IMR-90 (cell line): ENCODE results near the gene DHDDS. TPM values are rescaled to one million over a fixed set of nuclear protein-coding genes. Genes with fewer than 3 reads are reported as not detected.
"Not testable (repeated sequence)": the region's sequence is repeated elsewhere in the genome, so short reads cannot be mapped to it uniquely, and the experiment has no call there.

Experiments used
- ATAC-seq: fragments of 200-7000 bp; cut with Tn5 transposase; 2 replicates; pipeline ENCODE4 v1.9.1; 2020; ENCODE audit warnings: low read depth, mild to moderate bottlenecking, moderate library complexity
- BruUV-seq: library from RNA; stranded (reverse); fragments of 400-500 nt; replicated peaks from 2 replicates; lab custom pipeline; 2021; lab: Mats Ljungman, UMichigan
- CTCF ChIA-PET: fragments of 300-600 bp; formaldehyde crosslinking; extraction: SDS; loops from one replicate; lab custom pipeline; 2021; ENCODE audit warnings: antibody characterized with exemption; lab: Yijun Ruan, JAX
- POLR2A ChIA-PET: fragments of 300-600 bp; sonication (Branson Sonifier 250); formaldehyde crosslinking; loops from one replicate; lab custom pipeline; 2022; ENCODE audit warnings: antibody characterized with exemption; ENCODE audit not compliant: unreplicated experiment; lab: Charles Lee
- DNase-seq: peaks from one replicate; pipeline ENCODE4 v3.0.0; 2013
- H2AFZ ChIP-seq: replicated peaks from 2 replicates; pipeline ENCODE3; 2013; ENCODE audit warnings: low read length, mild to moderate bottlenecking; ENCODE audit not compliant: poor library complexity
- H2AK5ac ChIP-seq: 2 replicates; pipeline ENCODE4 v1.6.1; 2013; ENCODE audit warnings: low read depth, low read length, inconsistent platforms
- H2AK9ac ChIP-seq: replicated peaks from 2 replicates; pipeline ENCODE3; 2013; ENCODE audit warnings: mild to moderate bottlenecking, low read depth, low read length, moderate library complexity; ENCODE audit not compliant: poor library complexity
- H2BK120ac ChIP-seq: 2 replicates; pipeline ENCODE4 v1.6.1; 2013; ENCODE audit warnings: low read depth, low read length, inconsistent platforms
- H2BK15ac ChIP-seq: 3 replicates; pipeline ENCODE4 v1.6.1; 2013; ENCODE audit warnings: low read depth, low read length, inconsistent platforms
- H2BK20ac ChIP-seq: 2 replicates; pipeline ENCODE4 v1.6.1; 2013; ENCODE audit warnings: low read depth, mild to moderate bottlenecking, inconsistent platforms, low read length, moderate library complexity
- H2BK5ac ChIP-seq: 2 replicates; pipeline ENCODE4 v1.6.1; 2013; ENCODE audit warnings: mild to moderate bottlenecking, low read depth, low read length, inconsistent platforms; ENCODE audit not compliant: poor library complexity, severe bottlenecking
- H3K14ac ChIP-seq: replicated peaks from 2 replicates; pipeline ENCODE4 v1.6.1; 2013; ENCODE audit warnings: low read depth, low read length, inconsistent platforms
- H3K18ac ChIP-seq: 2 replicates; pipeline ENCODE4 v1.6.1; 2013; ENCODE audit warnings: low read depth, low read length, control low read depth
- H3K23ac ChIP-seq: 2 replicates; pipeline ENCODE4 v1.6.1; 2013; ENCODE audit warnings: low read depth, low read length, inconsistent platforms
- H3K27ac ChIP-seq: 2 replicates; pipeline ENCODE4 v1.5.1; 2013; ENCODE audit warnings: mild to moderate bottlenecking, control low read depth, low read length; ENCODE audit not compliant: insufficient read depth
- H3K27me3 ChIP-seq: 2 replicates; pipeline ENCODE4 v1.6.1; 2013; ENCODE audit warnings: low read length; ENCODE audit not compliant: control insufficient read depth, insufficient read depth
- H3K36me3 ChIP-seq: 2 replicates; pipeline ENCODE4 v1.6.1; 2013; ENCODE audit warnings: low read length, mixed read lengths; ENCODE audit not compliant: control insufficient read depth, insufficient read depth
- H3K4ac ChIP-seq: 2 replicates; pipeline ENCODE4 v1.6.1; 2013; ENCODE audit warnings: low read depth, low read length, inconsistent platforms
- H3K4me1 ChIP-seq: 2 replicates; pipeline ENCODE4 v1.6.1; 2013; ENCODE audit warnings: low read length, mixed read lengths; ENCODE audit not compliant: control insufficient read depth, insufficient read depth
- H3K4me2 ChIP-seq: 2 replicates; pipeline ENCODE4 v1.6.1; 2013; ENCODE audit warnings: low read depth, mild to moderate bottlenecking, control low read depth, low read length, moderate library complexity
- H3K4me3 ChIP-seq: 2 replicates; pipeline ENCODE4 v1.5.1; 2013; ENCODE audit warnings: low read depth, mild to moderate bottlenecking, control low read depth, low read length, moderate library complexity; ENCODE audit not compliant: insufficient read depth
- H3K56ac ChIP-seq: 2 replicates; pipeline ENCODE4 v1.6.1; 2013; ENCODE audit warnings: low read length, inconsistent platforms; ENCODE audit not compliant: insufficient read depth; ENCODE audit errors: extremely low read depth
- H3K79me1 ChIP-seq, 2 experiments: 2 replicates each; pipeline ENCODE4 v1.6.1; 2013; ENCODE audit warnings: low read length in 2 of 2, inconsistent platforms in 1 of 2, low read depth in 1 of 2
- H3K9ac ChIP-seq: 2 replicates; pipeline ENCODE4 v1.6.1; 2013; ENCODE audit warnings: low read depth, low read length, control low read depth
- H3K9me1 ChIP-seq: 2 replicates; pipeline ENCODE4 v1.6.1; 2013; ENCODE audit warnings: low read length, inconsistent platforms; ENCODE audit not compliant: insufficient read depth
- H3K9me3 ChIP-seq: 2 replicates; pipeline ENCODE4 v1.6.1; 2013; ENCODE audit warnings: low read length; ENCODE audit not compliant: control insufficient read depth, insufficient read depth
- H4K20me1 ChIP-seq: 2 replicates; pipeline ENCODE4 v1.6.1; 2013; ENCODE audit warnings: low read length, inconsistent platforms; ENCODE audit not compliant: insufficient read depth
- H4K5ac ChIP-seq: 2 replicates; pipeline ENCODE4 v1.6.1; 2013; ENCODE audit warnings: mild to moderate bottlenecking, low read depth, low read length, control low read depth
- H4K8ac ChIP-seq, 2 experiments: 2 replicates each; pipeline ENCODE4 v1.6.1; 2013; ENCODE audit warnings: low read depth in 2 of 2, low read length in 2 of 2, control low read depth in 1 of 2, inconsistent platforms in 1 of 2
- H4K91ac ChIP-seq: 2 replicates; pipeline ENCODE4 v1.6.1; 2013; ENCODE audit warnings: low read depth, low read length, inconsistent platforms; ENCODE audit not compliant: insufficient read depth
- BHLHE40 ChIP-seq: fragments of 150-350 bp; IDR thresholded peaks from 2 replicates; pipeline ENCODE4 v1.6.1; 2016; ENCODE audit warnings: mild to moderate bottlenecking, low read depth, low read length
- CEBPB ChIP-seq: IDR thresholded peaks from 2 replicates; pipeline ENCODE4 v1.6.1; 2012; ENCODE audit warnings: low read depth, low read length, improper control_type of control experiment
- CHD1 ChIP-seq: IDR thresholded peaks from 2 replicates; pipeline ENCODE4 v1.6.1; 2012; ENCODE audit warnings: low read depth, low read length, improper control_type of control experiment
- MAFK ChIP-seq: IDR thresholded peaks from 2 replicates; pipeline ENCODE4 v1.6.1; 2012; ENCODE audit warnings: low read depth, low read length, improper control_type of control experiment
- MAZ ChIP-seq: IDR thresholded peaks from 2 replicates; pipeline ENCODE4 v1.6.1; 2012; ENCODE audit warnings: low read depth, mild to moderate bottlenecking, low read length, improper control_type of control experiment, moderate library complexity, borderline replicate concordance
- MXI1 ChIP-seq: IDR thresholded peaks from 2 replicates; pipeline ENCODE4 v1.6.1; 2012; ENCODE audit warnings: low read depth, mild to moderate bottlenecking, low read length, moderate library complexity, borderline replicate concordance
- NFE2L2 ChIP-seq: fragments of 150-350 bp; IDR thresholded peaks from 2 replicates; pipeline ENCODE4 v1.6.1; 2016; ENCODE audit warnings: low read depth, mild to moderate bottlenecking, low read length
- RAD21 ChIP-seq: IDR thresholded peaks from 2 replicates; pipeline ENCODE4 v1.6.1; 2012; ENCODE audit warnings: low read length, improper control_type of control experiment
- RCOR1 ChIP-seq: IDR thresholded peaks from 2 replicates; pipeline ENCODE4 v1.6.1; 2012; ENCODE audit warnings: mild to moderate bottlenecking, low read length, improper control_type of control experiment; ENCODE audit not compliant: insufficient replicate concordance
- USF2 ChIP-seq: fragments of 150-350 bp; IDR thresholded peaks from 2 replicates; pipeline ENCODE4 v1.6.1; 2017; ENCODE audit warnings: mild to moderate bottlenecking, antibody characterized with exemption, low read length, low read depth
- WGBS, 2 experiments: methylation state at CpG; one replicate each; pipeline versions ENCODE4 v1.1.5 to v1.1.7; 2013; ENCODE audit warnings: missing lambda C conversion rate in 2 of 2; ENCODE audit not compliant: insufficient read length in 1 of 2; ENCODE audit errors: extremely low coverage in 2 of 2; 5-methylcytosine and 5-hydroxymethylcytosine counted together
- dilution Hi-C: fragments of 300-500 bp; cut with HindIII; formaldehyde crosslinking; loops from one replicate; pipeline ENCODE4 v1.14.3; 2018; ENCODE audit warnings: low sequenced_read_pairs; ENCODE audit not compliant: unreplicated experiment
- in situ Hi-C: fragments of 300-500 bp; cut with MboI; formaldehyde crosslinking; loops from 3 replicates; pipeline ENCODE4 v1.14.3; 2019; ENCODE audit warnings: low sequenced_read_pairs, inconsistent platforms, mixed read lengths
- intact Hi-C: fragments of 100-400 bp; cut with micrococcal nuclease; formaldehyde crosslinking; loops from 2 replicates; pipeline ENCODE4 v1.10.0; 2022
- polyA plus RNA-seq, 3 experiments: library from polyadenylated mRNA; depleted of rRNA; stranded (reverse); fragments of >200 nt; gene quantifications; 2 replicates each; pipeline ENCODE4 v1.2.3, GENCODE V29; 2012; ENCODE audit warnings: low replicate concordance in 1 of 3
- total RNA-seq: library from RNA; depleted of rRNA; stranded (reverse); fragments of >200 nt; gene quantifications from 2 replicates; pipeline ENCODE4 v1.2.3, GENCODE V29; 2012

Gene DHDDS
- total and polyA plus RNA-seq, 2 of the 4 experiments (the other 2 are of a cell fraction), result 49.3 to 67.7 TPM

- no peak overlapping the region for H4K5ac ChIP-seq
- H3K14ac ChIP-seq, result no peak overlapping the region
- H3K18ac ChIP-seq, result no peak overlapping the region
- no peak overlapping the region for H2BK15ac ChIP-seq
- H3K9me3 ChIP-seq, result no peaks in the 10 kb centered on the region
- H3K9me1 ChIP-seq, result no peaks in the 10 kb centered on the region
- H2AK5ac ChIP-seq, result no peak overlapping the region
- no peak overlapping the region for H3K4ac ChIP-seq
- no TSS peak for BruUV-seq
- CTCF ChIA-PET, result no interaction called here
- POLR2A ChIA-PET, result no interaction called here
- DNase-seq (no peak), ATAC-seq (no peak)
- dilution Hi-C loops, result no loop called here
- H2AFZ ChIP-seq, result no peak overlapping the region
- H3K4me1 ChIP-seq, result peaks cover 2% of the 10 kb centered on the region
- H4K8ac ChIP-seq, result no peak overlapping the region
- intact Hi-C loops, result no loop called here
- no peak overlapping the region for H3K4me3 ChIP-seq
- no peak overlapping the region for H2BK120ac ChIP-seq
- TF ChIP-seq RAD21 (no peak), MAZ (no peak), BHLHE40 (no peak), CEBPB (no peak), USF2 (no peak), CHD1 (no peak), NFE2L2 (no peak), MXI1 (no peak), RCOR1 (no peak), MAFK (no peak)
- H3K79me1 ChIP-seq, result no peaks in the 10 kb centered on the region
- no peak overlapping the region for H2BK5ac ChIP-seq
- in situ Hi-C loops, result no loop called here
- H2AK9ac ChIP-seq, result no peak overlapping the region
- WGBS, 2 experiments, result 100% methylated on average over 1 of the region's 3 CpGs; no CpG with 5 or more reads in 1 of the 2 experiments
- H4K91ac ChIP-seq, result no peak overlapping the region
- no peaks in the 10 kb centered on the region for H3K27me3 ChIP-seq
- no peaks in the 10 kb centered on the region for H3K36me3 ChIP-seq
- H3K56ac ChIP-seq, result no peak overlapping the region
- no peak overlapping the region for H3K27ac ChIP-seq
- H4K20me1 ChIP-seq, result no peaks in the 10 kb centered on the region
- H2BK20ac ChIP-seq, result no peak overlapping the region
- H3K4me2 ChIP-seq, result no peak overlapping the region
- no peak overlapping the region for H3K23ac ChIP-seq
- H3K9ac ChIP-seq, result no peak overlapping the region
These were observed 48.0 kb upstream of the DHDDS start for GRCh38 chr1:26384076-26384475.

GRCh38 chr1:26385063-26385462, 47.1 kb upstream of the DHDDS start:
- H3K23ac ChIP-seq, dilution Hi-C loops, H3K18ac ChIP-seq, H3K36me3 ChIP-seq, H3K14ac ChIP-seq, CTCF ChIA-PET, POLR2A ChIA-PET, H4K5ac ChIP-seq, H2AK5ac ChIP-seq, H3K4me1 ChIP-seq, H3K79me1 ChIP-seq, H3K27ac ChIP-seq, in situ Hi-C loops, H4K20me1 ChIP-seq, intact Hi-C loops, H2BK5ac ChIP-seq, BruUV-seq, H3K9me3 ChIP-seq, H3K56ac ChIP-seq, H2BK20ac ChIP-seq, H3K4me3 ChIP-seq, H4K8ac ChIP-seq, H2AFZ ChIP-seq, DNase-seq, ATAC-seq, H4K91ac ChIP-seq, H2BK120ac ChIP-seq, H3K9me1 ChIP-seq, H3K4ac ChIP-seq, H3K4me2 ChIP-seq, H2BK15ac ChIP-seq, H3K9ac ChIP-seq, H2AK9ac ChIP-seq, H3K27me3 ChIP-seq: not testable (repeated sequence)
- WGBS, 2 experiments, result 80% methylated on average over 1 of the region's 3 CpGs; no CpG with 5 or more reads in 1 of the 2 experiments
